Left lung (tissue), 10 donors: ENCODE measurements around the gene KPNA3. TPM values are rescaled to one million over a fixed set of nuclear protein-coding genes. Genes with fewer than 3 reads are reported as not detected.

Experiments used
- ATAC-seq: fragments of 200-7000 bp; cut with Tn5 transposase; one replicate; pipeline ENCODE4 v1.9.1; 2020; ENCODE audit warnings: moderate library complexity
- DNase-seq, 4 donors: peaks; one replicate each; pipeline ENCODE4 v3.0.0-alpha.2; 2013 to 2020
- H3K27ac ChIP-seq, 2 donors: fragments of 200-600 bp; sonication (generic) in 1 of 2; one replicate each; pipeline versions ENCODE4 v1.5.0 to v1.8.0; 2020 to 2021
- H3K27me3 ChIP-seq, 2 donors: fragments of 200-600 bp; sonication (generic) in 1 of 2; one replicate each; pipeline versions ENCODE4 v1.5.0 to v1.8.0; 2020 to 2021
- H3K36me3 ChIP-seq, 2 donors: fragments of 200-600 bp; sonication (generic) in 1 of 2; one replicate each; pipeline versions ENCODE4 v1.5.0 to v1.8.0; 2020 to 2021
- H3K4me1 ChIP-seq, 2 donors: fragments of 200-600 bp; one replicate each; pipeline ENCODE4 v1.8.0; 2021
- H3K4me3 ChIP-seq, 2 donors: fragments of 200-600 bp; sonication (generic) in 1 of 2; one replicate each; pipeline versions ENCODE4 v1.5.0 to v1.8.0; 2020 to 2021; ENCODE audit warnings: mild to moderate bottlenecking in 1 of 2
- H3K9me3 ChIP-seq, 2 donors: fragments of 200-600 bp; sonication (generic) in 1 of 2; one replicate each; pipeline versions ENCODE4 v1.5.0 to v1.8.0; 2020 to 2021
- intact Hi-C, 2 donors: fragments of 100-400 bp; cut with DNase I; formaldehyde crosslinking; loops; one replicate each; pipeline versions ENCODE4 v1.11.2 to v1.14.2; 2022
- polyA plus RNA-seq, 6 donors: library from polyadenylated mRNA; unstranded; fragments of 120-200 nt; gene quantifications; one replicate each; pipeline ENCODE4 v1.2.1, GENCODE V29; 2013; ENCODE audit not compliant: insufficient read length in 6 of 6
- total RNA-seq, 2 donors: library from RNA; stranded (reverse); fragmentation: NEBNext Ultra II Directional; extraction: Animal tissue kit (Norgen Biotek cat#: 25700); gene quantifications; one replicate each; pipeline ENCODE4 v1.2.1, GENCODE V29; 2021
- TF ChIP-seq, protein P1 (sequence below), 2 donors: fragments of 200-600 bp; sonication (generic) in 1 of 2; IDR thresholded peaks; one replicate each; pipeline versions ENCODE4 v1.5.0 to v1.8.0; 2021; ENCODE audit warnings: antibody characterized with exemption in 2 of 2
- donor health status: DM: no; HTN: yes; CAD: no.
- donor health status: DM: no; HTN: no; CAD: no.

The KPNA3 gene
- total and polyA plus RNA-seq, 8 donors: 31.5 to 42.0 (median 38.3) TPM

DNA sequence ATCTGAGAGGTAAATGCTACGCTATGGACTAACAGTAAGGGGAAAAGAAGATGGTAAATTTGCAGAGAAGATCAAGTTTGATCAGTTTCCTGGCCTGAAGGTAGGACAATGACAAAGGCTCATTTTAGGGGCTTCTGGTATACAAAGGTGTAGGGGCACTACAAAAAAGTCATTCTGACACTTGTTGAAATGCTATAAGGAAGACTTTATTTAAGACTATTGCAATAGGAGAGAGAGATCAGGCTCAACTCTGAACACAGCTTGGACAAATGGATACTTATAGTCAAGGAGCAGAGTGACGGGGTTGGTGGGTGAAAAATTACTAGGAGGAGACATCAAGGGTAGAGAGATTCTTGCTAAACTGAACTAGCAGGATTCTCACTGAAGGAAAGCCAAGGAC lies 37.2 kb upstream of the KPNA3 start:
- no peaks in the 10 kb centered on the region for H3K4me1 ChIP-seq
- intact Hi-C loops: no loop called here
- H3K4me3 ChIP-seq: no peak overlapping the region
- peaks cover 0 to 3% of the 10 kb centered on the region in 2 donors for H3K9me3 ChIP-seq
- no peaks in the 10 kb centered on the region for H3K27me3 ChIP-seq
- ATAC-seq (no peak), DNase-seq (no peak)
- TF ChIP-seq, protein P1, sequence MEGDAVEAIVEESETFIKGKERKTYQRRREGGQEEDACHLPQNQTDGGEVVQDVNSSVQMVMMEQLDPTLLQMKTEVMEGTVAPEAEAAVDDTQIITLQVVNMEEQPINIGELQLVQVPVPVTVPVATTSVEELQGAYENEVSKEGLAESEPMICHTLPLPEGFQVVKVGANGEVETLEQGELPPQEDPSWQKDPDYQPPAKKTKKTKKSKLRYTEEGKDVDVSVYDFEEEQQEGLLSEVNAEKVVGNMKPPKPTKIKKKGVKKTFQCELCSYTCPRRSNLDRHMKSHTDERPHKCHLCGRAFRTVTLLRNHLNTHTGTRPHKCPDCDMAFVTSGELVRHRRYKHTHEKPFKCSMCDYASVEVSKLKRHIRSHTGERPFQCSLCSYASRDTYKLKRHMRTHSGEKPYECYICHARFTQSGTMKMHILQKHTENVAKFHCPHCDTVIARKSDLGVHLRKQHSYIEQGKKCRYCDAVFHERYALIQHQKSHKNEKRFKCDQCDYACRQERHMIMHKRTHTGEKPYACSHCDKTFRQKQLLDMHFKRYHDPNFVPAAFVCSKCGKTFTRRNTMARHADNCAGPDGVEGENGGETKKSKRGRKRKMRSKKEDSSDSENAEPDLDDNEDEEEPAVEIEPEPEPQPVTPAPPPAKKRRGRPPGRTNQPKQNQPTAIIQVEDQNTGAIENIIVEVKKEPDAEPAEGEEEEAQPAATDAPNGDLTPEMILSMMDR (IDR thresholded peaks at IDR 0.05): no peak
- no peaks in the 10 kb centered on the region for H3K36me3 ChIP-seq
- H3K27ac ChIP-seq: no peak overlapping the region

DNA sequence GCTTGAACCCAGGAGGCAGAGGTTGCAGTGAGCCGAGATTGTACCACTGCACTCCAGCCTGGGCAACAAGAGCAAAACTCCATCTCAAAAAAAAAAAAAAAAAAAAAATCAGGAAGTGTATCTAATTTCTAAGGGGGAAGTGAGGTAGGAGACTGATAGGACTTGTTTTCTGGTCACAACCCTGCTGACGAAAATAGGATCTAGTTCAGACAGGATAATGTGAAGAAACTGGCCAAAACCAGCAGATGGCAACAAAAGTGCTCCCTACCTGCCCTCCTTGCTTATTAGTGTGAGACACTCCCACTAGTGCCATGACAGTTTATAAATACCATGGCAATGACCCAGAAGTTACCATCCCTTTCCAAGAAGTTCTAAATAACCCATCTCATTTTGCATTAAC lies 36.0 kb upstream of the KPNA3 start:
- no peak overlapping the region for H3K4me3 ChIP-seq
- no peaks in the 10 kb centered on the region for H3K36me3 ChIP-seq
- intact Hi-C loops: no loop called here
- H3K4me1 ChIP-seq: no peaks in the 10 kb centered on the region
- ATAC-seq: peak; percentile 48
- TF ChIP-seq, protein P1 (IDR thresholded peaks at IDR 0.05): no peak
- no peaks in the 10 kb centered on the region for H3K27me3 ChIP-seq
- DNase-seq: no peak
- H3K9me3 ChIP-seq: peaks cover 0 to 3% of the 10 kb centered on the region in 2 donors
- no peak overlapping the region for H3K27ac ChIP-seq

DNA sequence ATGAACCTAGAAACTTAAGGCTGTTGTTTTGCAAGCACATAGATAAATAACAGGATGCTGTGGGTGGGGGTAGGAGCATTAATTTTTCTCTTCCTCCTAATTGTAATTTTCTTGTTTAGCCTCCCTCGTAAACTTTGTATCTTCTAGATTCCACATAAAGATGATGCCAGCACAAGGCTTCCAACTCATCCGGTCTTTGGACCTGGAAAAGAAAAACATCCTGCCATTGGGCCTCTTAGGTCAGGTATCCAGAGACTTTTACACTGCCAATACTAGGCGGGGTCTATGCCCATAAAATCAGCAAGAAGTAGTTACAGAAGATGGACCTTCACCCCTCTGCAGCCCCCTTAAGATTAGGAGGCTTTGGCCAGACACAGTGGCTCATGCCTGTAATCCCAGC lies 35.4 kb upstream of the KPNA3 start:
- DNase-seq (no peak), ATAC-seq (no peak)
- H3K27me3 ChIP-seq: no peaks in the 10 kb centered on the region
- no peak overlapping the region for H3K4me3 ChIP-seq
- intact Hi-C loops: no loop called here
- H3K9me3 ChIP-seq: peaks cover 0 to 3% of the 10 kb centered on the region in 2 donors
- no peaks in the 10 kb centered on the region for H3K4me1 ChIP-seq
- no peak overlapping the region for H3K27ac ChIP-seq
- TF ChIP-seq, protein P1 (IDR thresholded peaks at IDR 0.05): no peak
- no peaks in the 10 kb centered on the region for H3K36me3 ChIP-seq

DNA sequence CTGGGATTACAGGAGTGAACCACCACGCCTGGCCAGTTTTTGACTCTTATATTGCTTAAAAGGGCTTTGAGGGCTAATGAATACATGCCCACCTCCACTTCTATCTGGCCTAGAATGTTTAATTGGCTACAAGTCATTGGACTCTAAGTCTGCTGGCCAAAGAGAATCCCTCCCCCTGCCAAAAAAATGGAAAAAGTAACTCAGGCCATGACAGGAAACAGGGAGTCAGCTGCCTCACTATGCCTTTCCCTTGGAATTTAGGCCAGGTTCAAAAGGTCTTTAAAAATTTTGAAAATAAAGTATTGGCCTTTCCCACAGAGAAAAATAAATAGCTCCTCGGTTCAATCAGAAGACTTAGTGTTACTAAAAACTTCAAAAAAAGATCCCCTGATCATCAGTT lies 34.9 kb upstream of the KPNA3 start:
- TF ChIP-seq, protein P1 (IDR thresholded peaks at IDR 0.05): no peak
- H3K27me3 ChIP-seq: no peaks in the 10 kb centered on the region
- no peaks in the 10 kb centered on the region for H3K4me1 ChIP-seq
- H3K9me3 ChIP-seq: peaks cover 0 to 3% of the 10 kb centered on the region in 2 donors
- intact Hi-C loops: no loop called here
- ATAC-seq: no peak
- H3K27ac ChIP-seq: no peak overlapping the region
- H3K36me3 ChIP-seq: no peaks in the 10 kb centered on the region
- DNase-seq: no peak
- no peak overlapping the region for H3K4me3 ChIP-seq

DNA sequence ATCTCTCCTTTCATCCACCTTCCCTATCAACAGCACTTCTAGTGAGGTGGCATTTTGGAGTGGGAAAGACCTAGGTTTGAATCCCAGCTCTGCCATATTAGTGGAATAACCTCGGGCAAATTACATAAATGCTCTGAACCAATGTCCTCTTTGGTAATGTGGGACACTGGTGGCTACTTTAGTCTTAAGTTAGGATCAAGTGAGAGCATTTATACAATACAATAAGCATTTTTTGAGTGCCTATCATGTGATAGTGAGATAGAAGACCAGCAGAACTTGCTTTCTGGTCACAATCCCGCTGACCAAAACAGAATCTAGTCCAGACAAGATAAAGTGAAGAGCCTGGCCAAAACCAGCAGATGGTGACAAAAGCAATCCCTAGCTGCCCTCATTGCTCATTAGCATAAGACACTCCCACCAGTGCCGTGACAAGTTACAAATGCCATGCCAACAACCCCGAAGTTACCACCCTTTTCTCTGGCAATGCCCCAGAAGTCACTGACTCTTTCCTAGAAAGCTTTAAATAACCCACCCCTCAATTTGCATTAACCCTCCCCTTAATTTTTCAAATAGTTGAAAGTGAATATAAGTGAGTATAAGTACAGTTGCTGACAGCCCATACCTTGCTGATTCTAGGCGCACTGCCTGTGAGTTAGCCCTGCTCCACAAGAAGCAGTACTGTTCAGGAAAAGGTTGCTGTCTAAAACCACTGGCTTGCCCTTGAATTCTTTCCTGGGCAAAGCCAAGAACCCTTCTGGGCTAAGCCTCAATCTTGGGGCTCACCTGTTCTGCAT lies 28.9 kb upstream of the KPNA3 start:
- ATAC-seq: no peak
- no peak for DNase-seq
- H3K9me3 ChIP-seq: no peaks in the 10 kb centered on the region
- H3K4me1 ChIP-seq: no peaks in the 10 kb centered on the region
- no peak overlapping the region for H3K4me3 ChIP-seq
- intact Hi-C loops: no loop called here
- TF ChIP-seq, protein P1 (IDR thresholded peaks at IDR 0.05): no peak
- no peak overlapping the region for H3K27ac ChIP-seq
- H3K27me3 ChIP-seq: no peaks in the 10 kb centered on the region
- H3K36me3 ChIP-seq: no peaks in the 10 kb centered on the region
